Panc1 (cell line): ENCODE results near the gene NDOR1. TPM values are rescaled to one million over a fixed set of nuclear protein-coding genes. Genes with fewer than 3 reads are reported as not detected.
A peak's percentile ranks its signal among the peaks of the same experiment; 100 is the strongest.

Experiments
- ATAC-seq: fragments of 200-7000 bp; cut with Tn5 transposase; 2 replicates; pipeline ENCODE4 v1.9.1; 2020; ENCODE audit warnings: mild to moderate bottlenecking, moderate library complexity
- BruUV-seq: library from RNA; stranded (reverse); fragments of 400-500 nt; replicated peaks from 2 replicates; lab custom pipeline; 2021; lab: Mats Ljungman, UMichigan
- CTCF ChIA-PET: fragments of 300-600 bp; sonication (Branson Sonifier 250); formaldehyde crosslinking; loops from one replicate; lab custom pipeline; 2022; ENCODE audit warnings: antibody characterized with exemption; lab: Charles Lee
- POLR2A ChIA-PET: fragments of 300-600 bp; sonication (Branson Sonifier 250); formaldehyde crosslinking; loops from one replicate; lab custom pipeline; 2022; ENCODE audit warnings: antibody characterized with exemption; lab: Charles Lee
- DNase-seq: peaks from one replicate; pipeline ENCODE4 v3.0.0-alpha.2; 2010; ENCODE audit warnings: low read depth, low spot score
- H3K27ac ChIP-seq: 2 replicates; pipeline ENCODE4 v1.5.1; 2011; ENCODE audit warnings: mild to moderate bottlenecking, low read length, inconsistent platforms
- H3K27me3 ChIP-seq: fragments of 200-500 bp; sonication (Bioruptor generic); 2 replicates; pipeline ENCODE4 v1.6.0; 2014; ENCODE audit warnings: low read length, inconsistent platforms; ENCODE audit not compliant: control insufficient read depth, insufficient read depth
- H3K36me3 ChIP-seq: fragments of 200-500 bp; sonication (Bioruptor generic); 2 replicates; pipeline ENCODE4 v1.5.1; 2014; ENCODE audit warnings: inconsistent platforms, mild to moderate bottlenecking, low read length, moderate library complexity; ENCODE audit not compliant: control insufficient read depth, insufficient read depth
- H3K4me1 ChIP-seq: 2 replicates; pipeline ENCODE4 v1.5.1; 2011; ENCODE audit warnings: inconsistent platforms, mild to moderate bottlenecking, low read length, moderate library complexity; ENCODE audit not compliant: control insufficient read depth, insufficient read depth
- H3K4me3 ChIP-seq, 2 experiments: 2 replicates each; pipeline ENCODE4 v1.5.1; 2011 to 2012; ENCODE audit warnings: low read depth in 2 of 2, low read length in 2 of 2, mild to moderate bottlenecking in 2 of 2, inconsistent platforms in 1 of 2, moderate library complexity in 1 of 2
- H3K9me3 ChIP-seq: fragments of 200-500 bp; sonication (Bioruptor generic); 2 replicates; pipeline ENCODE4 v1.5.1; 2014; ENCODE audit warnings: low read depth, mild to moderate bottlenecking, inconsistent platforms, low read length, moderate library complexity; ENCODE audit not compliant: control insufficient read depth, insufficient read depth
- POLR2AphosphoS5 ChIP-seq: IDR thresholded peaks from 2 replicates; pipeline ENCODE4 v1.6.1; 2012; ENCODE audit warnings: mild to moderate bottlenecking, low read depth, low read length, moderate library complexity
- SIN3A ChIP-seq: IDR thresholded peaks from 2 replicates; pipeline ENCODE4 v1.6.1; 2012; ENCODE audit warnings: low read depth, mild to moderate bottlenecking, low read length, moderate library complexity, borderline replicate concordance; ENCODE audit not compliant: insufficient read depth
- TCF7L2 ChIP-seq: IDR thresholded peaks from 2 replicates; pipeline ENCODE4 v1.6.1; 2011; ENCODE audit warnings: mild to moderate bottlenecking, low read depth, low read length, inconsistent platforms
- in situ Hi-C: cut with HindIII; loops from 2 replicates; pipeline ENCODE4 v1.10.0; 2016; ENCODE audit warnings: low sequenced_read_pairs, low pct_unique_long_range_greater_than_20kb
- intact Hi-C: fragments of 100-400 bp; cut with micrococcal nuclease; formaldehyde crosslinking; loops from one replicate; pipeline ENCODE4 v1.10.0; 2022; ENCODE audit not compliant: unreplicated experiment
- total RNA-seq: library from RNA; stranded (reverse); gene quantifications from one replicate; pipeline ENCODE4 v1.2.1, GENCODE V29; 2021; ENCODE audit not compliant: unreplicated experiment
- TF ChIP-seq, protein P1 (sequence below), 2 experiments: IDR thresholded peaks; 2 replicates each; pipeline ENCODE4 v1.6.1; 2011 to 2012; ENCODE audit warnings: low read depth in 2 of 2, control low read depth in 1 of 2, low read length in 1 of 2, mild to moderate bottlenecking in 1 of 2, moderate library complexity in 1 of 2; ENCODE audit not compliant: insufficient read depth in 1 of 2
- TF ChIP-seq, protein P2 (sequence below): fragments of 450-650 bp; IDR thresholded peaks from 2 replicates; pipeline ENCODE4 v1.5.1; 2017; ENCODE audit warnings: mild to moderate bottlenecking

Gene NDOR1
- total RNA-seq, 1 experiment from 2014 or later, result 15.6 TPM

DNA sequence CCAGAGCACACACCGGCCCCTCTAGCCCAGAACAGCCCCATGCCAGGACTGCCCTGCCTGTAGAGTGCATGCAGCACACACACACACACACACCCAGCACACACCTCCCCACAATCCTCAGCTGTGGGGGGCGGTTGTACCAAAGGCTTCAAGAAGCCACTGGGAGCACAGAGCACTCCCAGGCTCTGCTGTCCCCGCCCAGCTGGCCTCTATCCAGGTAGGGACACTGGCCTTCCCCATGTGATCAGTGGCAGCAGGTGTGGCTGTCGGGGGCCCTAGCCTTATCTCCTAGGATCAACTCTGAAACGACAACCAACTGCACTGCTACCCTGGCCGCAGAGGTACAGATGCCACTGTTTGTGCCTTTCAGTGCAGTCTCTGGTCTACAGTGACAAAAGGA is 19.1 kb upstream of the NDOR1 start:
- TF ChIP-seq TCF7L2, result no peak
- no peak for TF ChIP-seq POLR2AphosphoS5
- TF ChIP-seq, protein P1, sequence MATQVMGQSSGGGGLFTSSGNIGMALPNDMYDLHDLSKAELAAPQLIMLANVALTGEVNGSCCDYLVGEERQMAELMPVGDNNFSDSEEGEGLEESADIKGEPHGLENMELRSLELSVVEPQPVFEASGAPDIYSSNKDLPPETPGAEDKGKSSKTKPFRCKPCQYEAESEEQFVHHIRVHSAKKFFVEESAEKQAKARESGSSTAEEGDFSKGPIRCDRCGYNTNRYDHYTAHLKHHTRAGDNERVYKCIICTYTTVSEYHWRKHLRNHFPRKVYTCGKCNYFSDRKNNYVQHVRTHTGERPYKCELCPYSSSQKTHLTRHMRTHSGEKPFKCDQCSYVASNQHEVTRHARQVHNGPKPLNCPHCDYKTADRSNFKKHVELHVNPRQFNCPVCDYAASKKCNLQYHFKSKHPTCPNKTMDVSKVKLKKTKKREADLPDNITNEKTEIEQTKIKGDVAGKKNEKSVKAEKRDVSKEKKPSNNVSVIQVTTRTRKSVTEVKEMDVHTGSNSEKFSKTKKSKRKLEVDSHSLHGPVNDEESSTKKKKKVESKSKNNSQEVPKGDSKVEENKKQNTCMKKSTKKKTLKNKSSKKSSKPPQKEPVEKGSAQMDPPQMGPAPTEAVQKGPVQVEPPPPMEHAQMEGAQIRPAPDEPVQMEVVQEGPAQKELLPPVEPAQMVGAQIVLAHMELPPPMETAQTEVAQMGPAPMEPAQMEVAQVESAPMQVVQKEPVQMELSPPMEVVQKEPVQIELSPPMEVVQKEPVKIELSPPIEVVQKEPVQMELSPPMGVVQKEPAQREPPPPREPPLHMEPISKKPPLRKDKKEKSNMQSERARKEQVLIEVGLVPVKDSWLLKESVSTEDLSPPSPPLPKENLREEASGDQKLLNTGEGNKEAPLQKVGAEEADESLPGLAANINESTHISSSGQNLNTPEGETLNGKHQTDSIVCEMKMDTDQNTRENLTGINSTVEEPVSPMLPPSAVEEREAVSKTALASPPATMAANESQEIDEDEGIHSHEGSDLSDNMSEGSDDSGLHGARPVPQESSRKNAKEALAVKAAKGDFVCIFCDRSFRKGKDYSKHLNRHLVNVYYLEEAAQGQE (IDR thresholded peaks at IDR 0.05; ENCODE audit: insufficient read depth in 1 of 2, low read depth in 2 of 2, low read length in 1 of 2), result no peak
- ChIA-PET POLR2A (no interaction called here), CTCF (no interaction called here)
- Histone ChIP-seq H3K27me3 (no peaks in the 10 kb centered on the region), H3K4me1 (peaks cover 18% of the 10 kb centered on the region), H3K4me3 (peak overlapping the region in 1 of 2 experiments; percentile 88; a peak in 2 of 4 replicates), H3K9me3 (no peaks in the 10 kb centered on the region), H3K27ac (no peak overlapping the region), H3K36me3 (no peaks in the 10 kb centered on the region; the same call in 1 of the 2 replicates)
- ATAC-seq, result no peak
- DNase-seq, result no peak
- no TSS peak for BruUV-seq
- intact Hi-C loops (no loop called here), in situ Hi-C loops (no loop called here)

DNA sequence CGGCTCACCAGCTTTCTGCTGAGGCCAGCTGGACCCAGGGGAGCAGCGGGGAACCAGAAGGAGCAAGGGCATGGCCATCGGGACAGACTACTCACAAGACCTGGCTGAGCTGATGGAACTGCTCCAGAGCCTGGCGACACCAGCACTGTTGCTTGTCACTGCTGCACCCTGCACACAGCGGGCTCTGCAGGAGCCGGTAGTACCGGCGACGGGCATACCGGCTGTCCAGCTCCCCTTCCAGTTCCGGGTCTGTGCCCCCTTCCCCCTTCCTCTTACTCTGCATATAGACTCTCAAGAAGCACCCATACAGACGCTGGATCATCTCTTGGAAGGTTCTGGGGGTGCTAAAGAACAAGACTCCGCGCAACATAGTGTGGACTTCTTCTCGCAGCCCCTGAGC is 18.1 kb upstream of the NDOR1 start:
- Histone ChIP-seq H3K27ac (peak overlapping the region; percentile 74), H3K36me3 (no peaks in the 10 kb centered on the region; the same call in 1 of the 2 replicates), H3K4me3 (peak overlapping the region; percentile 88 to 89), H3K9me3 (no peaks in the 10 kb centered on the region), H3K27me3 (no peaks in the 10 kb centered on the region), H3K4me1 (peaks cover 18% of the 10 kb centered on the region)
- in situ Hi-C loops, result no loop called here
- TF ChIP-seq, protein P1 (IDR thresholded peaks at IDR 0.05; ENCODE audit: insufficient read depth in 1 of 2, low read depth in 2 of 2, low read length in 1 of 2), result no peak
- TF ChIP-seq SIN3A (no peak), TCF7L2 (no peak)
- TF ChIP-seq, protein P2, sequence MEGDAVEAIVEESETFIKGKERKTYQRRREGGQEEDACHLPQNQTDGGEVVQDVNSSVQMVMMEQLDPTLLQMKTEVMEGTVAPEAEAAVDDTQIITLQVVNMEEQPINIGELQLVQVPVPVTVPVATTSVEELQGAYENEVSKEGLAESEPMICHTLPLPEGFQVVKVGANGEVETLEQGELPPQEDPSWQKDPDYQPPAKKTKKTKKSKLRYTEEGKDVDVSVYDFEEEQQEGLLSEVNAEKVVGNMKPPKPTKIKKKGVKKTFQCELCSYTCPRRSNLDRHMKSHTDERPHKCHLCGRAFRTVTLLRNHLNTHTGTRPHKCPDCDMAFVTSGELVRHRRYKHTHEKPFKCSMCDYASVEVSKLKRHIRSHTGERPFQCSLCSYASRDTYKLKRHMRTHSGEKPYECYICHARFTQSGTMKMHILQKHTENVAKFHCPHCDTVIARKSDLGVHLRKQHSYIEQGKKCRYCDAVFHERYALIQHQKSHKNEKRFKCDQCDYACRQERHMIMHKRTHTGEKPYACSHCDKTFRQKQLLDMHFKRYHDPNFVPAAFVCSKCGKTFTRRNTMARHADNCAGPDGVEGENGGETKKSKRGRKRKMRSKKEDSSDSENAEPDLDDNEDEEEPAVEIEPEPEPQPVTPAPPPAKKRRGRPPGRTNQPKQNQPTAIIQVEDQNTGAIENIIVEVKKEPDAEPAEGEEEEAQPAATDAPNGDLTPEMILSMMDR, result no peak
- no TSS peak for BruUV-seq
- intact Hi-C loops, result no loop called here
- DNase-seq, result no peak
- POLR2A ChIA-PET, result no interaction called here
- CTCF ChIA-PET, result no interaction called here
- ATAC-seq, result no peak
